Measurements from ENCODE around the gene GABRG3. TPM values are rescaled to one million over a fixed set of nuclear protein-coding genes. Genes with fewer than 3 reads are reported as not detected.

Gene GABRG3
- total and polyA plus RNA-seq, 2 experiments from 2014 or later = 0.10 to 1.4 TPM

- Histone ChIP-seq H3K9me2 (ENCODE audit: insufficient read depth) (no peaks in the 10 kb centered on the region), H3K4me3 (no peak overlapping the region), H2AFZ (no peak overlapping the region), H3K27me3 (ENCODE audit: insufficient read depth) (no peaks in the 10 kb centered on the region), H3K36me3 (ENCODE audit: insufficient read depth) (no peaks in the 10 kb centered on the region), H3K79me2 (replicated peaks; ENCODE audit: insufficient read depth) (no peaks in the 10 kb centered on the region), H3K4me2 (no peak overlapping the region), H3K27ac (ENCODE audit: low read depth) (no peak overlapping the region), H3K4me1 (ENCODE audit: insufficient read depth) (no peaks in the 10 kb centered on the region), H3F3A (replicated peaks; ENCODE audit: low read depth) (no peaks in the 10 kb centered on the region), H4K20me1 (replicated peaks; ENCODE audit: insufficient read depth) (no peaks in the 10 kb centered on the region)
- no peak for DNase-seq (ENCODE audit: low spot score)
- no peaks in the 10 kb centered on the region for H3K36me3 Mint-ChIP-seq (ENCODE audit: low read depth)
- no peaks in the 10 kb centered on the region for H3K4me1 Mint-ChIP-seq
- no peak for ATAC-seq
- H3K27ac Mint-ChIP-seq = no peak overlapping the region
- H3K27me3 Mint-ChIP-seq (ENCODE audit: insufficient read depth, low read depth, poor library complexity) = no peaks in the 10 kb centered on the region
- no peaks in the 10 kb centered on the region; the same call in 2 of the 3 replicates for H3K9me3 Mint-ChIP-seq
- no peak for TF ChIP-seq STAT1 (IDR thresholded peaks at IDR 0.05; ENCODE audit: unreplicated experiment)
- TF ChIP-seq, protein P1, sequence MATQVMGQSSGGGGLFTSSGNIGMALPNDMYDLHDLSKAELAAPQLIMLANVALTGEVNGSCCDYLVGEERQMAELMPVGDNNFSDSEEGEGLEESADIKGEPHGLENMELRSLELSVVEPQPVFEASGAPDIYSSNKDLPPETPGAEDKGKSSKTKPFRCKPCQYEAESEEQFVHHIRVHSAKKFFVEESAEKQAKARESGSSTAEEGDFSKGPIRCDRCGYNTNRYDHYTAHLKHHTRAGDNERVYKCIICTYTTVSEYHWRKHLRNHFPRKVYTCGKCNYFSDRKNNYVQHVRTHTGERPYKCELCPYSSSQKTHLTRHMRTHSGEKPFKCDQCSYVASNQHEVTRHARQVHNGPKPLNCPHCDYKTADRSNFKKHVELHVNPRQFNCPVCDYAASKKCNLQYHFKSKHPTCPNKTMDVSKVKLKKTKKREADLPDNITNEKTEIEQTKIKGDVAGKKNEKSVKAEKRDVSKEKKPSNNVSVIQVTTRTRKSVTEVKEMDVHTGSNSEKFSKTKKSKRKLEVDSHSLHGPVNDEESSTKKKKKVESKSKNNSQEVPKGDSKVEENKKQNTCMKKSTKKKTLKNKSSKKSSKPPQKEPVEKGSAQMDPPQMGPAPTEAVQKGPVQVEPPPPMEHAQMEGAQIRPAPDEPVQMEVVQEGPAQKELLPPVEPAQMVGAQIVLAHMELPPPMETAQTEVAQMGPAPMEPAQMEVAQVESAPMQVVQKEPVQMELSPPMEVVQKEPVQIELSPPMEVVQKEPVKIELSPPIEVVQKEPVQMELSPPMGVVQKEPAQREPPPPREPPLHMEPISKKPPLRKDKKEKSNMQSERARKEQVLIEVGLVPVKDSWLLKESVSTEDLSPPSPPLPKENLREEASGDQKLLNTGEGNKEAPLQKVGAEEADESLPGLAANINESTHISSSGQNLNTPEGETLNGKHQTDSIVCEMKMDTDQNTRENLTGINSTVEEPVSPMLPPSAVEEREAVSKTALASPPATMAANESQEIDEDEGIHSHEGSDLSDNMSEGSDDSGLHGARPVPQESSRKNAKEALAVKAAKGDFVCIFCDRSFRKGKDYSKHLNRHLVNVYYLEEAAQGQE (IDR thresholded peaks at IDR 0.05; ENCODE audit: unreplicated experiment) = no peak
- no peak for TF ChIP-seq ZNF114 (CRISPR knock-in tag; IDR thresholded peaks at IDR 0.05)
- TF ChIP-seq EZH2 (IDR thresholded peaks at IDR 0.05; ENCODE audit: low read depth, unreplicated experiment) = no peak
- no peak for TF ChIP-seq CREB1 (CRISPR knock-in tag; IDR thresholded peaks at IDR 0.05; ENCODE audit: low read depth)
- H3K4me3 Mint-ChIP-seq = no peak overlapping the region
Measured at GRCh38 chr15:27232876-27233275, 261.9 kb downstream of the GABRG3 start.

DNA sequence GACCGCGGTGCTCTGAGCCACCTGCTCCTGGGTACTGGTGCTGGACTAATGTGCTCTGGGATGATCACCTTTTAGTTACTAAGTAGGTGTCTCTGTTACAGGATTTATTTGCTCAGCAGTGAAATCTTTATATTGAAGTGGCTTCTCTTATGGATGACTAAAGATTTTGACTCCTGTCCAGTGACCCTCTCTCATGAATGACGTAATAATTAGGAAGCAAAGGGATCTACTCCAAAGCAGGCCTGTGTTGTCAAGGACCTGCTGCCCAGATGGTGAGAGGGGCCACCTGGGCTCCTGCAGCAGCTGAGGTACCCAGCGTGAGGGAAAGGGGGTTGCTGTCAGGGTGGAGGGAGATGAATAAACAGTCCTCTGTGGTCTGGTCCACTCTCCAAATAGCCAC is 263.6 kb downstream of the GABRG3 start:
- no peak overlapping the region for H3K27ac Mint-ChIP-seq
- ATAC-seq = no peak
- Histone ChIP-seq H3K36me3 (ENCODE audit: insufficient read depth) (no peaks in the 10 kb centered on the region), H3K4me3 (no peak overlapping the region), H3K27ac (ENCODE audit: low read depth) (no peak overlapping the region), H3K4me2 (no peak overlapping the region), H3K4me1 (ENCODE audit: insufficient read depth) (no peaks in the 10 kb centered on the region), H3K9me2 (ENCODE audit: insufficient read depth) (no peaks in the 10 kb centered on the region), H2AFZ (no peak overlapping the region), H4K20me1 (replicated peaks; ENCODE audit: insufficient read depth) (no peaks in the 10 kb centered on the region), H3K79me2 (replicated peaks; ENCODE audit: insufficient read depth) (no peaks in the 10 kb centered on the region), H3K27me3 (ENCODE audit: insufficient read depth) (no peaks in the 10 kb centered on the region), H3F3A (replicated peaks; ENCODE audit: low read depth) (no peaks in the 10 kb centered on the region)
- no peaks in the 10 kb centered on the region for H3K9me3 Mint-ChIP-seq
- no peaks in the 10 kb centered on the region for H3K27me3 Mint-ChIP-seq (ENCODE audit: insufficient read depth, low read depth, poor library complexity)
- no peak overlapping the region for H3K4me3 Mint-ChIP-seq
- no peaks in the 10 kb centered on the region for H3K4me1 Mint-ChIP-seq
- no peaks in the 10 kb centered on the region for H3K36me3 Mint-ChIP-seq (ENCODE audit: low read depth)
- no peak for DNase-seq (ENCODE audit: low spot score)
- no peak for TF ChIP-seq EZH2phosphoT487 (IDR thresholded peaks at IDR 0.05; ENCODE audit: unreplicated experiment)
- TF ChIP-seq NANOG (IDR thresholded peaks at IDR 0.05; ENCODE audit: borderline replicate concordance) = no peak
- TF ChIP-seq ZNF114 (CRISPR knock-in tag; IDR thresholded peaks at IDR 0.05) = no peak
- no peak for TF ChIP-seq CREB1 (CRISPR knock-in tag; IDR thresholded peaks at IDR 0.05; ENCODE audit: low read depth)
- TF ChIP-seq CTCF (conservative IDR thresholded peaks at IDR 0.05; ENCODE audit: low read depth in 2 of 2) = no peak
- TF ChIP-seq JUNB (IDR thresholded peaks at IDR 0.05; ENCODE audit: unreplicated experiment) = no peak
- TF ChIP-seq, protein P1 (IDR thresholded peaks at IDR 0.05; ENCODE audit: unreplicated experiment) = no peak

All from GM23338 (cell line).